ENCODE results near the gene BAX. TPM values are rescaled to one million over a fixed set of nuclear protein-coding genes. Genes with fewer than 3 reads are reported as not detected.

The BAX gene
- total and polyA plus RNA-seq, 9 of the 15 experiments (the other 6 are each of a cell fraction or from before 2014, with no cell fraction given), result 3.2 to 95.4 (median 44.5) TPM

GRCh38 chr19:48965806-48966540 lies 11.3 kb downstream of the BAX start (continued):
- TF ChIP-seq ZNF280B (CRISPR knock-in tag; IDR thresholded peaks at IDR 0.05) (no peak), ZKSCAN1 (IDR thresholded peaks at IDR 0.05; ENCODE audit: low read depth, low read length) (no peak), CBX8 (IDR thresholded peaks at IDR 0.05; ENCODE audit: borderline replicate concordance, extremely low read depth, low read depth, low read length, poor library complexity, severe bottlenecking) (no peak), CTCF (IDR thresholded peaks at IDR 0.05 in 2 of 3, conservative IDR thresholded peaks at IDR 0.05 in 1 of 3; ENCODE audit: insufficient read depth in 2 of 3, low read depth in 1 of 3, low read length in 3 of 3) (no peak), SNIP1 (IDR thresholded peaks at IDR 0.05; ENCODE audit: low read depth) (no peak), ATF2 (CRISPR knock-in tag; IDR thresholded peaks at IDR 0.05) (no peak), E4F1 (CRISPR knock-in tag; IDR thresholded peaks at IDR 0.05; ENCODE audit: borderline replicate concordance) (no peak), ZNF79 (CRISPR knock-in tag; IDR thresholded peaks at IDR 0.05; ENCODE audit: low read depth) (no peak), FOXP4 (CRISPR knock-in tag; IDR thresholded peaks at IDR 0.05; ENCODE audit: borderline replicate concordance) (no peak), ZNF778 (CRISPR knock-in tag; IDR thresholded peaks at IDR 0.05) (no peak), ZNF263 (CRISPR knock-in tag; IDR thresholded peaks at IDR 0.05; ENCODE audit: borderline replicate concordance) (no peak; the same call in none of the 2 replicates), RBM25 (IDR thresholded peaks at IDR 0.05; ENCODE audit: low read depth, low read length, severe bottlenecking) (no peak), TAL1 (IDR thresholded peaks at IDR 0.05) (no peak), RBFOX2 (IDR thresholded peaks at IDR 0.05; ENCODE audit: low read depth, low read length) (peak; percentile 91), KDM4B (IDR thresholded peaks at IDR 0.05; ENCODE audit: borderline replicate concordance in 2 of 2, low read depth in 1 of 2) (peak in 1 of 2 experiments; percentile 84; a peak in 1 of 4 replicates), TARDBP (IDR thresholded peaks at IDR 0.05) (no peak), MED1 (CRISPR knock-in tag; IDR thresholded peaks at IDR 0.05; ENCODE audit: borderline replicate concordance) (0 out of 2 replicates have a peak, but pooled peaks have one; percentile 28)
